22Rv1 (cell line): ENCODE results near the gene SLC48A1.

Experiments used
- CTCF ChIP-seq: fragments of 450-650 bp; IDR thresholded peaks from 2 replicates; pipeline ENCODE4 v1.5.1; 2017; ENCODE audit warnings: mild to moderate bottlenecking
- ZFX ChIP-seq: fragments of 450-650 bp; IDR thresholded peaks from 2 replicates; pipeline ENCODE4 v1.6.1; 2017; ENCODE audit warnings: antibody characterized with exemption, borderline replicate concordance

- TF ChIP-seq CTCF (no peak), ZFX (no peak)
Measured at GRCh38 chr12:47818467-47819137, 45.6 kb downstream of the SLC48A1 start.
